Tibial artery (tissue), 4 donors: ENCODE results near the gene TMEM190.

ENCODE experiments used
- DNase-seq, 2 donors: peaks; one replicate each; pipeline ENCODE4 v3.0.0-alpha.2; 2019
- H3K27ac ChIP-seq, 2 donors: fragments of 200-600 bp; sonication (generic) in 1 of 2; 1 replicate in 1 of 2; 2 replicates in 1 of 2; pipeline ENCODE4 v1.5.1; 2018 to 2019; ENCODE audit warnings: mild to moderate bottlenecking in 1 of 2
- H3K27me3 ChIP-seq, 2 donors: fragments of 200-600 bp; sonication (generic) in 1 of 2; one replicate each; pipeline versions ENCODE4 v1.5.1 to v1.6.0; 2016 to 2019
- H3K36me3 ChIP-seq, 3 donors: fragments of 200-600 bp; sonication (generic) in 2 of 3; one replicate each; pipeline ENCODE4 v1.5.1; 2016 to 2019; ENCODE audit warnings: mild to moderate bottlenecking in 2 of 3
- H3K4me1 ChIP-seq, 4 donors: fragments of 200-600 bp; sonication (generic) in 2 of 4; 1 replicate in 3 of 4; 2 replicates in 1 of 4; pipeline ENCODE4 v1.5.1; 2016 to 2019
- H3K4me3 ChIP-seq, 2 donors: fragments of 200-600 bp; sonication (generic) in 1 of 2; 1 replicate in 1 of 2; 2 replicates in 1 of 2; pipeline ENCODE4 v1.5.1; 2018 to 2019; ENCODE audit warnings: mild to moderate bottlenecking in 2 of 2
- H3K9me3 ChIP-seq, 3 donors: fragments of 200-600 bp; sonication (generic) in 1 of 3; one replicate each; pipeline ENCODE4 v1.5.1; 2016 to 2019
- CTCF ChIP-seq, 2 experiments: fragments of 200-600 bp in 1 of 2; fragments of 450-650 bp in 1 of 2; IDR thresholded peaks; one replicate each; pipeline ENCODE4 v1.5.1; 2017 to 2019; ENCODE audit warnings: antibody characterized with exemption in 2 of 2, mild to moderate bottlenecking in 1 of 2, moderate library complexity in 1 of 2
- intact Hi-C: fragments of 100-400 bp; cut with DNase I; formaldehyde crosslinking; loops from one replicate; pipeline ENCODE4 v1.15.0; 2023; ENCODE audit warnings: low total_unique reads

TMEM190 gene

GRCh38 chr19:55360902-55361301 lies 15.7 kb upstream of the TMEM190 start:
- H3K4me1 ChIP-seq: no peaks in the 10 kb centered on the region
- no peak for TF ChIP-seq CTCF (IDR thresholded peaks at IDR 0.05)
- no peak for DNase-seq
- no peaks in the 10 kb centered on the region for H3K9me3 ChIP-seq
- peaks cover 0 to 63% of the 10 kb centered on the region in 2 donors for H3K27me3 ChIP-seq
- no peak overlapping the region for H3K4me3 ChIP-seq
- intact Hi-C loops: no loop called here
- H3K36me3 ChIP-seq: no peaks in the 10 kb centered on the region
- H3K27ac ChIP-seq: no peak overlapping the region

GRCh38 chr19:55362174-55362989 lies 14.2 kb upstream of the TMEM190 start:
- H3K9me3 ChIP-seq: no peaks in the 10 kb centered on the region
- H3K36me3 ChIP-seq: no peaks in the 10 kb centered on the region
- H3K27ac ChIP-seq: no peak overlapping the region
- no peak for TF ChIP-seq CTCF (IDR thresholded peaks at IDR 0.05)
- DNase-seq: no peak
- H3K4me3 ChIP-seq: no peak overlapping the region
- H3K4me1 ChIP-seq: no peaks in the 10 kb centered on the region
- intact Hi-C loops: no loop called here
- peaks cover 0 to 56% of the 10 kb centered on the region in 2 donors for H3K27me3 ChIP-seq

- H3K9me3 ChIP-seq: no peaks in the 10 kb centered on the region
- H3K27me3 ChIP-seq: peaks cover 0 to 58% of the 10 kb centered on the region in 2 donors
- H3K4me1 ChIP-seq: no peaks in the 10 kb centered on the region
- no peaks in the 10 kb centered on the region for H3K36me3 ChIP-seq
- no peak within 1 kb of the TSS for H3K4me3 ChIP-seq
- TF ChIP-seq CTCF (IDR thresholded peaks at IDR 0.05): no peak
- no peak for DNase-seq
- H3K27ac ChIP-seq: no peak within 1 kb of the TSS
- intact Hi-C loops: no loop called here
Observed at GRCh38 chr19:55362990-55363716, 13.5 kb upstream of the TMEM190 start, which contains the start of gene GARIN5B. Gene GARIN5B (minus strand): TSS chr19:55363260. CDS start chr19:55363066, 194 bp downstream.

GRCh38 chr19:55365245-55365644 lies 11.4 kb upstream of the TMEM190 start:
- DNase-seq: no peak

GRCh38 chr19:55365964-55366363 lies 10.7 kb upstream of the TMEM190 start:
- intact Hi-C loops: no loop called here
- Histone ChIP-seq H3K27ac (no peak overlapping the region), H3K27me3 (peaks cover 0 to 67% of the 10 kb centered on the region in 2 donors), H3K9me3 (no peaks in the 10 kb centered on the region), H3K4me3 (no peak overlapping the region), H3K36me3 (no peaks in the 10 kb centered on the region), H3K4me1 (peaks cover 0 to 23% (median 14%) of the 10 kb centered on the region in 4 donors)
- TF ChIP-seq CTCF (IDR thresholded peaks at IDR 0.05): no peak
- no peak for DNase-seq

More at GRCh38 chr19:55365245-55365644, 11.4 kb upstream of the TMEM190 start:
- no peaks in the 10 kb centered on the region for H3K9me3 ChIP-seq
- H3K27me3 ChIP-seq: peaks cover 0 to 65% of the 10 kb centered on the region in 2 donors
- H3K4me3 ChIP-seq: no peak overlapping the region
- no peak overlapping the region for H3K27ac ChIP-seq
- H3K4me1 ChIP-seq: peaks cover 0 to 19% (median 13%) of the 10 kb centered on the region in 4 donors
- no peaks in the 10 kb centered on the region for H3K36me3 ChIP-seq
- intact Hi-C loops: no loop called here
- TF ChIP-seq CTCF (IDR thresholded peaks at IDR 0.05): no peak
